K562 (cell line): ENCODE measurements around the gene UCHL5. TPM values are rescaled to one million over a fixed set of nuclear protein-coding genes. Genes with fewer than 3 reads are reported as not detected.

Experiments
- ADNP ChIP-seq: fragments of 200-800 bp; sonication (Bioruptor generic); IDR thresholded peaks from 2 replicates; pipeline ENCODE4 v1.6.1; 2016; ENCODE audit warnings: missing genetic modification characterization, missing compliant biosample characterization
- DNMT1 ChIP-seq: fragments of 450-650 bp; IDR thresholded peaks from 2 replicates; pipeline ENCODE4 v1.6.1; 2016; ENCODE audit warnings: antibody characterized with exemption, mild to moderate bottlenecking
- ETV5 ChIP-seq: sonication (generic); formaldehyde crosslinking; IDR thresholded peaks from 2 replicates; pipeline ENCODE4 v1.4.0; 2020; ENCODE audit warnings: low read depth, mild to moderate bottlenecking, missing genetic modification reagents
- FOXK2 ChIP-seq, 2 experiments: fragments of 450-650 bp; IDR thresholded peaks in 1 of 2; conservative IDR thresholded peaks in 1 of 2; 2 replicates each; pipeline ENCODE4 v1.6.1; 2016; ENCODE audit warnings: low read depth in 2 of 2, mild to moderate bottlenecking in 1 of 2
- FOXP1 ChIP-seq: sonication (generic); formaldehyde crosslinking; IDR thresholded peaks from 2 replicates; pipeline ENCODE4 v1.8.0; 2022; ENCODE audit warnings: mild to moderate bottlenecking, missing genetic modification reagents
- NEUROD1 ChIP-seq: fragments of 150-350 bp; IDR thresholded peaks from 2 replicates; pipeline ENCODE4 v1.6.1; 2014; ENCODE audit warnings: borderline replicate concordance, low read length, low read depth; ENCODE audit not compliant: partially characterized antibody
- TFAM ChIP-seq: fragments of 250-450 bp; sonication (Bioruptor Pico); conservative IDR thresholded peaks from 2 replicates; pipeline ENCODE4 v1.5.0; 2021; ENCODE audit warnings: mild to moderate bottlenecking, moderate library complexity
- ZBTB1 ChIP-seq: sonication (generic); formaldehyde crosslinking; IDR thresholded peaks from 2 replicates; pipeline ENCODE4 v1.8.1; 2023; ENCODE audit warnings: missing genetic modification reagents, low read depth, mild to moderate bottlenecking, borderline replicate concordance
- ZNF175 ChIP-seq: fragments of 200-800 bp; sonication (Bioruptor generic); IDR thresholded peaks from 2 replicates; pipeline ENCODE4 v1.6.1; 2016; ENCODE audit warnings: low read depth, mild to moderate bottlenecking, missing genetic modification characterization, missing compliant biosample characterization
- ZNF316 ChIP-seq: fragments of 450-650 bp; IDR thresholded peaks from 2 replicates; pipeline ENCODE4 v1.6.1; 2016
- ZSCAN32 ChIP-seq: fragments of 450-650 bp; formaldehyde crosslinking; IDR thresholded peaks from 2 replicates; pipeline ENCODE4 v1.4.0; 2020; ENCODE audit warnings: mild to moderate bottlenecking, moderate library complexity
- polyA plus RNA-seq, 8 experiments: library from polyadenylated mRNA; depleted of rRNA in 4 of 8; stranded (reverse) in 5 of 8; unstranded in 3 of 8; fragments of >200 nt; fragmentation: Nextera tagmentation in 2 of 8; fragmentation: Illumina TruSeq in 1 of 8; extraction: Ambion mirVana in 2 of 8; extraction: Trizol in 1 of 8; gene quantifications; 2 replicates each; pipeline versions ENCODE4 v1.2.1 to v1.2.3, GENCODE V29; 2011 to 2014; ENCODE audit warnings: inconsistent platforms in 1 of 8, missing spikeins in 1 of 8
- total RNA-seq, 7 experiments: library from RNA; depleted of rRNA in 6 of 7; stranded (reverse); fragments of >200 nt in 6 of 7; fragmentation: Illumina TruSeq in 2 of 7; extraction: Trizol in 2 of 7; gene quantifications; 2 replicates each; pipeline versions ENCODE4 v1.2.1 to v1.2.3, GENCODE V29; 2011 to 2021; ENCODE audit warnings: low replicate concordance in 1 of 7
- TF ChIP-seq, protein P1 (sequence below): fragments of 250-450 bp; sonication (Bioruptor Pico); IDR thresholded peaks from 2 replicates; pipeline ENCODE4 v1.5.0; 2021
- TF ChIP-seq, protein P2 (sequence below): fragments of 250-450 bp; sonication (Bioruptor Pico); IDR thresholded peaks from 2 replicates; pipeline ENCODE4 v1.5.0; 2020; ENCODE audit warnings: mild to moderate bottlenecking
- TF ChIP-seq, protein P3 (sequence below): fragments of 450-650 bp; IDR thresholded peaks from 2 replicates; pipeline ENCODE4 v1.6.1; 2017; ENCODE audit warnings: antibody characterized with exemption
- TF ChIP-seq, protein P4 (sequence below): fragments of 450-650 bp; IDR thresholded peaks from 2 replicates; pipeline ENCODE4 v1.6.1; 2018; ENCODE audit not compliant: partially characterized antibody
- TF ChIP-seq, protein P5 (sequence below), 2 experiments: fragments of 450-650 bp; conservative IDR thresholded peaks; 2 replicates each; pipeline ENCODE4 v1.6.1; 2017; ENCODE audit warnings: mild to moderate bottlenecking in 2 of 2, moderate library complexity in 2 of 2
- TF ChIP-seq, protein P6 (sequence below): sonication (generic); formaldehyde crosslinking; IDR thresholded peaks from 2 replicates; pipeline ENCODE4 v1.5.0; 2020; ENCODE audit warnings: missing genetic modification reagents

Gene UCHL5
- total and polyA plus RNA-seq, 9 of the 15 experiments (the other 6 are each of a cell fraction or from before 2014, with no cell fraction given) = 61.0 to 206 (median 122) TPM

DNA sequence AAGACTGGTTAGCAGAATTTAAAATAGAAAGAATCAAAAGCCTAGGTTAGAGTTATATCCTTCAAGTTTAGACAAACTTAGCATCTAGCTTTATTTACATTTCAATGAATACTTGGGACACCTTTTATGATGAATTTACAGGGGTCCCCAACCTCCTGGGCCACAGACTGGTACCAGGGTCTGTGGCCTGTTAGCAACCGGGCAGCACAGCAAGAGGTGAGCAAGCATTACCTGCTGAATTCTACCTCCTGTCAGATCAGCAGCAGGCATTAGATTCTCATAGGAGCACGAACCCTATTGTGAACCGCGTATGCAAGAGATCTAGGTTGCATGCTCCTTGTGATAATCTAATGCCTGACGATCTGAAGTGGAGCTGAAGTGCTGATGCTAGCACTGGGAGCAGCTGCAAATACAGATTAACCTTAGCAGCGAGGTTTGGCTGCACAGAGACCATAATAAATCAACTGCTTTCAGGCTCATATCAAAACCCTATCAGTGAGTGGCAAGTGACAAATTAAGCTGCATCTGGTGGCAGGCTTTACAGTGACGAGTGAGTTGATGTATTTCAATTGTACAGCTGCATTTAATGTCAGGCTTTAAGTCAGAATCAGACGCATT, 82.0 kb downstream of the UCHL5 start (continued):
- TF ChIP-seq, protein P1, sequence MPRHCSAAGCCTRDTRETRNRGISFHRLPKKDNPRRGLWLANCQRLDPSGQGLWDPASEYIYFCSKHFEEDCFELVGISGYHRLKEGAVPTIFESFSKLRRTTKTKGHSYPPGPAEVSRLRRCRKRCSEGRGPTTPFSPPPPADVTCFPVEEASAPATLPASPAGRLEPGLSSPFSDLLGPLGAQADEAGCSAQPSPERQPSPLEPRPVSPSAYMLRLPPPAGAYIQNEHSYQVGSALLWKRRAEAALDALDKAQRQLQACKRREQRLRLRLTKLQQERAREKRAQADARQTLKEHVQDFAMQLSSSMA (CRISPR knock-in tag) = no peak
- TF ChIP-seq ADNP (tag) = no peak
- no peak for TF ChIP-seq DNMT1
- TF ChIP-seq, protein P2, sequence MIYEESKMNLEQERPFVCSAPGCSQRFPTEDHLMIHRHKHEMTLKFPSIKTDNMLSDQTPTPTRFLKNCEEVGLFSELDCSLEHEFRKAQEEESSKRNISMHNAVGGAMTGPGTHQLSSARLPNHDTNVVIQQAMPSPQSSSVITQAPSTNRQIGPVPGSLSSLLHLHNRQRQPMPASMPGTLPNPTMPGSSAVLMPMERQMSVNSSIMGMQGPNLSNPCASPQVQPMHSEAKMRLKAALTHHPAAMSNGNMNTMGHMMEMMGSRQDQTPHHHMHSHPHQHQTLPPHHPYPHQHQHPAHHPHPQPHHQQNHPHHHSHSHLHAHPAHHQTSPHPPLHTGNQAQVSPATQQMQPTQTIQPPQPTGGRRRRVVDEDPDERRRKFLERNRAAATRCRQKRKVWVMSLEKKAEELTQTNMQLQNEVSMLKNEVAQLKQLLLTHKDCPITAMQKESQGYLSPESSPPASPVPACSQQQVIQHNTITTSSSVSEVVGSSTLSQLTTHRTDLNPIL (CRISPR knock-in tag) = no peak
- TF ChIP-seq, protein P3, sequence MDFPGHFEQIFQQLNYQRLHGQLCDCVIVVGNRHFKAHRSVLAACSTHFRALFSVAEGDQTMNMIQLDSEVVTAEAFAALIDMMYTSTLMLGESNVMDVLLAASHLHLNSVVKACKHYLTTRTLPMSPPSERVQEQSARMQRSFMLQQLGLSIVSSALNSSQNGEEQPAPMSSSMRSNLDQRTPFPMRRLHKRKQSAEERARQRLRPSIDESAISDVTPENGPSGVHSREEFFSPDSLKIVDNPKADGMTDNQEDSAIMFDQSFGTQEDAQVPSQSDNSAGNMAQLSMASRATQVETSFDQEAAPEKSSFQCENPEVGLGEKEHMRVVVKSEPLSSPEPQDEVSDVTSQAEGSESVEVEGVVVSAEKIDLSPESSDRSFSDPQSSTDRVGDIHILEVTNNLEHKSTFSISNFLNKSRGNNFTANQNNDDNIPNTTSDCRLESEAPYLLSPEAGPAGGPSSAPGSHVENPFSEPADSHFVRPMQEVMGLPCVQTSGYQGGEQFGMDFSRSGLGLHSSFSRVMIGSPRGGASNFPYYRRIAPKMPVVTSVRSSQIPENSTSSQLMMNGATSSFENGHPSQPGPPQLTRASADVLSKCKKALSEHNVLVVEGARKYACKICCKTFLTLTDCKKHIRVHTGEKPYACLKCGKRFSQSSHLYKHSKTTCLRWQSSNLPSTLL = peak; percentile 78; the same call in 1 of the 2 replicates
- no peak for TF ChIP-seq ZSCAN32
- TF ChIP-seq, protein P4, sequence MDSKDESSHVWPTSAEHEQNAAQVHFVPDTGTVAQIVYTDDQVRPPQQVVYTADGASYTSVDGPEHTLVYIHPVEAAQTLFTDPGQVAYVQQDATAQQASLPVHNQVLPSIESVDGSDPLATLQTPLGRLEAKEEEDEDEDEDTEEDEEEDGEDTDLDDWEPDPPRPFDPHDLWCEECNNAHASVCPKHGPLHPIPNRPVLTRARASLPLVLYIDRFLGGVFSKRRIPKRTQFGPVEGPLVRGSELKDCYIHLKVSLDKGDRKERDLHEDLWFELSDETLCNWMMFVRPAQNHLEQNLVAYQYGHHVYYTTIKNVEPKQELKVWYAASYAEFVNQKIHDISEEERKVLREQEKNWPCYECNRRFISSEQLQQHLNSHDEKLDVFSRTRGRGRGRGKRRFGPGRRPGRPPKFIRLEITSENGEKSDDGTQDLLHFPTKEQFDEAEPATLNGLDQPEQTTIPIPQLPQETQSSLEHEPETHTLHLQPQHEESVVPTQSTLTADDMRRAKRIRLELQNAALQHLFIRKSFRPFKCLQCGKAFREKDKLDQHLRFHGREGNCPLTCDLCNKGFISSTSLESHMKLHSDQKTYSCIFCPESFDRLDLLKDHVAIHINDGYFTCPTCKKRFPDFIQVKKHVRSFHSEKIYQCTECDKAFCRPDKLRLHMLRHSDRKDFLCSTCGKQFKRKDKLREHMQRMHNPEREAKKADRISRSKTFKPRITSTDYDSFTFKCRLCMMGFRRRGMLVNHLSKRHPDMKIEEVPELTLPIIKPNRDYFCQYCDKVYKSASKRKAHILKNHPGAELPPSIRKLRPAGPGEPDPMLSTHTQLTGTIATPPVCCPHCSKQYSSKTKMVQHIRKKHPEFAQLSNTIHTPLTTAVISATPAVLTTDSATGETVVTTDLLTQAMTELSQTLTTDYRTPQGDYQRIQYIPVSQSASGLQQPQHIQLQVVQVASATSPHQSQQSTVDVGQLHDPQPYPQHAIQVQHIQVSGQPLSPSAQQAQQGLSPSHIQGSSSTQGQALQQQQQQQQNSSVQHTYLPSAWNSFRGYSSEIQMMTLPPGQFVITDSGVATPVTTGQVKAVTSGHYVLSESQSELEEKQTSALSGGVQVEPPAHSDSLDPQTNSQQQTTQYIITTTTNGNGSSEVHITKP = no peak
- no peak for TF ChIP-seq ZNF175
- TF ChIP-seq FOXK2 (conservative IDR thresholded peaks at IDR 0.05 in 1 of 2, IDR thresholded peaks at IDR 0.05 in 1 of 2; ENCODE audit: low read depth in 2 of 2) = no peak; a peak in 1 of 4 replicates
- TF ChIP-seq ETV5 (CRISPR knock-in tag) = no peak
- 0 out of 2 replicates have a peak, but pooled peaks have one; percentile 41 for TF ChIP-seq ZNF316
- TF ChIP-seq FOXP1 (CRISPR knock-in tag) = no peak
- TF ChIP-seq ZBTB1 (CRISPR knock-in tag) = no peak
- TF ChIP-seq, protein P5, sequence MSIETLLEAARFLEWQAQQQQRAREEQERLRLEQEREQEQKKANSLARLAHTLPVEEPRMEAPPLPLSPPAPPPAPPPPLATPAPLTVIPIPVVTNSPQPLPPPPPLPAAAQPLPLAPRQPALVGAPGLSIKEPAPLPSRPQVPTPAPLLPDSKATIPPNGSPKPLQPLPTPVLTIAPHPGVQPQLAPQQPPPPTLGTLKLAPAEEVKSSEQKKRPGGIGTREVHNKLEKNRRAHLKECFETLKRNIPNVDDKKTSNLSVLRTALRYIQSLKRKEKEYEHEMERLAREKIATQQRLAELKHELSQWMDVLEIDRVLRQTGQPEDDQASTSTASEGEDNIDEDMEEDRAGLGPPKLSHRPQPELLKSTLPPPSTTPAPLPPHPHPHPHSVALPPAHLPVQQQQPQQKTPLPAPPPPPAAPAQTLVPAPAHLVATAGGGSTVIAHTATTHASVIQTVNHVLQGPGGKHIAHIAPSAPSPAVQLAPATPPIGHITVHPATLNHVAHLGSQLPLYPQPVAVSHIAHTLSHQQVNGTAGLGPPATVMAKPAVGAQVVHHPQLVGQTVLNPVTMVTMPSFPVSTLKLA (conservative IDR thresholded peaks at IDR 0.05) = peak in 1 of 2 experiments; percentile 63; a peak in 2 of 4 replicates
- TF ChIP-seq NEUROD1 = peak; percentile 63
- TF ChIP-seq, protein P6, sequence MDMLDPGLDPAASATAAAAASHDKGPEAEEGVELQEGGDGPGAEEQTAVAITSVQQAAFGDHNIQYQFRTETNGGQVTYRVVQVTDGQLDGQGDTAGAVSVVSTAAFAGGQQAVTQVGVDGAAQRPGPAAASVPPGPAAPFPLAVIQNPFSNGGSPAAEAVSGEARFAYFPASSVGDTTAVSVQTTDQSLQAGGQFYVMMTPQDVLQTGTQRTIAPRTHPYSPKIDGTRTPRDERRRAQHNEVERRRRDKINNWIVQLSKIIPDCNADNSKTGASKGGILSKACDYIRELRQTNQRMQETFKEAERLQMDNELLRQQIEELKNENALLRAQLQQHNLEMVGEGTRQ (CRISPR knock-in tag) = no peak
- no peak for TF ChIP-seq TFAM (CRISPR knock-in tag)
